NT2/D1 (cell line): ENCODE data around the gene CCDC174.
A peak's percentile ranks its signal among the peaks of the same experiment; 100 is the strongest.
"Not testable (repeated sequence)": the region's sequence is repeated elsewhere in the genome, so short reads cannot be mapped to it uniquely, and the experiment has no call there.

Experiments used
- DNase-seq: peaks from one replicate; pipeline ENCODE4 v3.0.0-alpha.2; 2011; ENCODE audit warnings: low read depth, low spot score
- H3K27me3 ChIP-seq: 2 replicates; pipeline ENCODE4 v1.6.0; 2011; ENCODE audit warnings: mild to moderate bottlenecking; ENCODE audit not compliant: insufficient read length, insufficient read depth
- H3K36me3 ChIP-seq: 2 replicates; pipeline ENCODE4 v1.6.1; 2011; ENCODE audit warnings: mild to moderate bottlenecking, low read length, mixed read lengths; ENCODE audit not compliant: insufficient read depth, insufficient read length
- H3K4me1 ChIP-seq: 2 replicates; pipeline ENCODE4 v1.5.1; 2011; ENCODE audit not compliant: insufficient read depth, insufficient read length
- H3K4me3 ChIP-seq: 2 replicates; pipeline ENCODE4 v1.5.1; 2011; ENCODE audit warnings: low read depth; ENCODE audit not compliant: insufficient read length
- H3K9ac ChIP-seq: 2 replicates; pipeline ENCODE4 v1.6.0; 2011; ENCODE audit warnings: low read depth; ENCODE audit not compliant: insufficient read length
- H3K9me3 ChIP-seq: 2 replicates; pipeline ENCODE4 v1.5.1; 2011; ENCODE audit warnings: mild to moderate bottlenecking, low read length; ENCODE audit not compliant: insufficient read depth
- SUZ12 ChIP-seq: IDR thresholded peaks from 2 replicates; pipeline ENCODE4 v1.6.1; 2011; ENCODE audit not compliant: insufficient read length, insufficient read depth; ENCODE audit errors: extremely low read depth
- YY1 ChIP-seq: IDR thresholded peaks from 2 replicates; pipeline ENCODE4 v1.6.1; 2011; ENCODE audit not compliant: insufficient read length, insufficient read depth
- ZNF274 ChIP-seq: IDR thresholded peaks from 2 replicates; pipeline ENCODE4 v1.6.1; 2011; ENCODE audit warnings: mild to moderate bottlenecking, low read depth, low read length

CCDC174 gene

GRCh38 chr3:14645453-14645852 lies 6.1 kb upstream of the CCDC174 start:
- Histone ChIP-seq H3K9ac (no peak overlapping the region), H3K4me3 (no peak overlapping the region), H3K27me3 (no peaks in the 10 kb centered on the region), H3K36me3 (no peaks in the 10 kb centered on the region), H3K9me3 (no peaks in the 10 kb centered on the region), H3K4me1 (no peaks in the 10 kb centered on the region)
- no peak for DNase-seq
- no peak for TF ChIP-seq SUZ12
- no peak for TF ChIP-seq YY1
- TF ChIP-seq ZNF274, result no peak

- DNase-seq, result no peak
- Histone ChIP-seq H3K36me3 (no peaks in the 10 kb centered on the region), H3K27me3 (no peaks in the 10 kb centered on the region), H3K9ac (no peak overlapping the region), H3K4me3 (no peak overlapping the region), H3K4me1 (no peaks in the 10 kb centered on the region), H3K9me3 (no peaks in the 10 kb centered on the region)
- TF ChIP-seq SUZ12 (no peak), YY1 (no peak), ZNF274 (no peak)
These were observed 5.4 kb upstream of the CCDC174 start for GRCh38 chr3:14646131-14646573.

GRCh38 chr3:14646589-14647413 lies 4.8 kb upstream of the CCDC174 start:
- no peaks in the 10 kb centered on the region for H3K27me3 ChIP-seq
- H3K9me3 ChIP-seq, result no peaks in the 10 kb centered on the region
- no peak for DNase-seq
- no peak for TF ChIP-seq SUZ12
- no peak for TF ChIP-seq ZNF274
- no peak for TF ChIP-seq YY1
- H3K36me3 ChIP-seq, result no peaks in the 10 kb centered on the region
- no peak overlapping the region for H3K4me3 ChIP-seq
- no peaks in the 10 kb centered on the region for H3K4me1 ChIP-seq
- no peak overlapping the region for H3K9ac ChIP-seq

- no peak for DNase-seq
- H3K4me3 ChIP-seq, result no peak overlapping the region
- no peak overlapping the region for H3K9ac ChIP-seq
- TF ChIP-seq ZNF274 (no peak), YY1 (no peak), SUZ12 (no peak)
- no peaks in the 10 kb centered on the region for H3K36me3 ChIP-seq
- H3K9me3 ChIP-seq, result no peaks in the 10 kb centered on the region
- no peaks in the 10 kb centered on the region for H3K27me3 ChIP-seq
- no peaks in the 10 kb centered on the region for H3K4me1 ChIP-seq
These were observed 3.3 kb upstream of the CCDC174 start for GRCh38 chr3:14647976-14648955.

- no peaks in the 10 kb centered on the region for H3K27me3 ChIP-seq
- TF ChIP-seq ZNF274 (no peak), SUZ12 (no peak), YY1 (no peak)
These were observed 2.1 kb upstream of the CCDC174 start for GRCh38 chr3:14649466-14649865.

GRCh38 chr3:14650193-14650592 lies 1.4 kb upstream of the CCDC174 start:
- DNase-seq, result no peak
- no peak overlapping the region for H3K4me3 ChIP-seq
- H3K4me1 ChIP-seq, result no peaks in the 10 kb centered on the region
- H3K9me3 ChIP-seq, result no peaks in the 10 kb centered on the region
- TF ChIP-seq SUZ12, result no peak
- no peak for TF ChIP-seq ZNF274
- TF ChIP-seq YY1, result no peak
- peaks cover 14% of the 10 kb centered on the region for H3K36me3 ChIP-seq
- H3K9ac ChIP-seq, result peak overlapping the region; percentile 54
- no peaks in the 10 kb centered on the region for H3K27me3 ChIP-seq

More at GRCh38 chr3:14649466-14649865, 2.1 kb upstream of the CCDC174 start:
- DNase-seq, result no peak
- no peak overlapping the region for H3K9ac ChIP-seq
- no peak overlapping the region for H3K4me3 ChIP-seq
- no peaks in the 10 kb centered on the region for H3K9me3 ChIP-seq
- no peaks in the 10 kb centered on the region for H3K4me1 ChIP-seq
- H3K36me3 ChIP-seq, result peaks cover 6% of the 10 kb centered on the region

- Histone ChIP-seq H3K9ac (peak overlapping the region; percentile 97), H3K4me3 (peak overlapping the region; percentile 98), H3K36me3 (peaks cover 36% of the 10 kb centered on the region)
- not testable (repeated sequence) for H3K27me3 ChIP-seq, H3K4me1 ChIP-seq, DNase-seq, H3K9me3 ChIP-seq
These were observed 872 bp downstream of the CCDC174 start for GRCh38 chr3:14652360-14652907.
